Gastrocnemius medialis (tissue), 4 donors: ENCODE results near the gene ARVCF. TPM values are rescaled to one million over a fixed set of nuclear protein-coding genes. Genes with fewer than 3 reads are reported as not detected.

Source experiments
- ATAC-seq, 2 donors: fragments of 150-250 bp; one replicate each; pipeline ENCODE4 v1.9.1; 2016
- DNase-seq, 2 donors: peaks; one replicate each; pipeline ENCODE4 v3.0.0-alpha.2; 2019
- H3K27ac ChIP-seq, 4 donors: fragments of 200-600 bp; sonication (generic); 1 replicate in 1 of 4; 2 replicates in 3 of 4; pipeline ENCODE4 v1.5.1; 2016 to 2018; ENCODE audit warnings: mild to moderate bottlenecking in 2 of 4, moderate library complexity in 1 of 4
- H3K27me3 ChIP-seq, 3 donors: fragments of 200-600 bp; sonication (generic) in 2 of 3; 1 replicate in 1 of 3; 2 replicates in 2 of 3; pipeline versions ENCODE4 v1.5.1 to v1.6.0; 2016 to 2019; ENCODE audit warnings: mild to moderate bottlenecking in 1 of 3, moderate library complexity in 1 of 3
- H3K36me3 ChIP-seq, 2 donors: fragments of 200-600 bp; sonication (generic) in 1 of 2; one replicate each; pipeline ENCODE4 v1.5.1; 2017 to 2018
- H3K4me1 ChIP-seq, 2 donors: fragments of 200-600 bp; sonication (generic) in 1 of 2; one replicate each; pipeline ENCODE4 v1.5.1; 2016 to 2017; ENCODE audit warnings: mild to moderate bottlenecking in 2 of 2
- H3K4me3 ChIP-seq, 4 donors: fragments of 200-600 bp; sonication (generic) in 3 of 4; 1 replicate in 1 of 4; 2 replicates in 3 of 4; pipeline ENCODE4 v1.5.1; 2016 to 2019; ENCODE audit warnings: mild to moderate bottlenecking in 2 of 4
- H3K9me3 ChIP-seq, 3 donors: fragments of 200-600 bp; sonication (generic) in 2 of 3; 1 replicate in 1 of 3; 2 replicates in 2 of 3; pipeline ENCODE4 v1.5.1; 2016 to 2019
- POLR2A ChIP-seq, 2 donors: fragments of 450-650 bp; IDR thresholded peaks; one replicate each; pipeline ENCODE4 v1.6.1; 2017; ENCODE audit warnings: antibody characterized with exemption in 2 of 2, mild to moderate bottlenecking in 2 of 2, moderate library complexity in 2 of 2
- in situ Hi-C, 4 donors: fragments of 200-750 bp; cut with MboI; loops; one replicate each; pipeline versions ENCODE4 v1.15.0 to v1.8.0; 2017; ENCODE audit warnings: low sequenced_read_pairs in 4 of 4
- intact Hi-C: fragments of 100-400 bp; cut with DNase I; formaldehyde crosslinking; loops from one replicate; pipeline ENCODE4 v1.15.1; 2023; ENCODE audit warnings: low total_unique reads
- total RNA-seq, 4 donors: library from RNA; depleted of rRNA; stranded (reverse); fragments of >200 nt; gene quantifications; one replicate each; pipeline versions ENCODE4 v1.1.0 to v1.2.3, GENCODE V29; 2016
- TF ChIP-seq, protein P1 (sequence below), 5 experiments: fragments of 450-650 bp in 3 of 5; fragments of 200-600 bp in 2 of 5; sonication (generic) in 2 of 5; IDR thresholded peaks in 4 of 5; conservative IDR thresholded peaks in 1 of 5; 1 replicate in 4 of 5; 2 replicates in 1 of 5; pipeline ENCODE4 v1.5.1; 2016 to 2019; ENCODE audit warnings: antibody characterized with exemption in 5 of 5, mild to moderate bottlenecking in 3 of 5, moderate library complexity in 3 of 5

Gene ARVCF
- total RNA-seq, 4 donors from 2014 or later, result 6.9 to 19.6 (median 18.0) TPM

- Histone ChIP-seq H3K27me3 (no peaks in the 10 kb centered on the region), H3K4me1 (no peaks in the 10 kb centered on the region), H3K36me3 (peaks cover 0 to 72% of the 10 kb centered on the region in 2 donors), H3K9me3 (no peaks in the 10 kb centered on the region), H3K27ac (no peak overlapping the region), H3K4me3 (no peak overlapping the region)
- DNase-seq (no peak), ATAC-seq (no peak)
- in situ Hi-C loops, result no loop called here
- TF ChIP-seq POLR2A (IDR thresholded peaks at IDR 0.05), result no peak
- TF ChIP-seq, protein P1, sequence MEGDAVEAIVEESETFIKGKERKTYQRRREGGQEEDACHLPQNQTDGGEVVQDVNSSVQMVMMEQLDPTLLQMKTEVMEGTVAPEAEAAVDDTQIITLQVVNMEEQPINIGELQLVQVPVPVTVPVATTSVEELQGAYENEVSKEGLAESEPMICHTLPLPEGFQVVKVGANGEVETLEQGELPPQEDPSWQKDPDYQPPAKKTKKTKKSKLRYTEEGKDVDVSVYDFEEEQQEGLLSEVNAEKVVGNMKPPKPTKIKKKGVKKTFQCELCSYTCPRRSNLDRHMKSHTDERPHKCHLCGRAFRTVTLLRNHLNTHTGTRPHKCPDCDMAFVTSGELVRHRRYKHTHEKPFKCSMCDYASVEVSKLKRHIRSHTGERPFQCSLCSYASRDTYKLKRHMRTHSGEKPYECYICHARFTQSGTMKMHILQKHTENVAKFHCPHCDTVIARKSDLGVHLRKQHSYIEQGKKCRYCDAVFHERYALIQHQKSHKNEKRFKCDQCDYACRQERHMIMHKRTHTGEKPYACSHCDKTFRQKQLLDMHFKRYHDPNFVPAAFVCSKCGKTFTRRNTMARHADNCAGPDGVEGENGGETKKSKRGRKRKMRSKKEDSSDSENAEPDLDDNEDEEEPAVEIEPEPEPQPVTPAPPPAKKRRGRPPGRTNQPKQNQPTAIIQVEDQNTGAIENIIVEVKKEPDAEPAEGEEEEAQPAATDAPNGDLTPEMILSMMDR (IDR thresholded peaks at IDR 0.05 in 4 of 5, conservative IDR thresholded peaks at IDR 0.05 in 1 of 5), result no peak
- intact Hi-C loops, result no loop called here
Observed at GRCh38 chr22:20056161-20056560, 39.5 kb upstream of the ARVCF start.

- DNase-seq, result no peak
- H3K27me3 ChIP-seq, result no peaks in the 10 kb centered on the region
- in situ Hi-C loops, result no loop called here
- no peak overlapping the region for H3K27ac ChIP-seq
- peaks cover 0 to 66% of the 10 kb centered on the region in 2 donors for H3K36me3 ChIP-seq
- intact Hi-C loops, result no loop called here
- no peak for ATAC-seq
- no peak overlapping the region for H3K4me3 ChIP-seq
- no peak for TF ChIP-seq POLR2A (IDR thresholded peaks at IDR 0.05)
- TF ChIP-seq, protein P1 (IDR thresholded peaks at IDR 0.05 in 4 of 5, conservative IDR thresholded peaks at IDR 0.05 in 1 of 5), result no peak
- no peaks in the 10 kb centered on the region for H3K9me3 ChIP-seq
- no peaks in the 10 kb centered on the region for H3K4me1 ChIP-seq
Observed at GRCh38 chr22:20055654-20056053, 39.0 kb upstream of the ARVCF start.

- no peaks in the 10 kb centered on the region for H3K4me1 ChIP-seq
- H3K27ac ChIP-seq, result no peak overlapping the region
- intact Hi-C loops, result no loop called here
- H3K36me3 ChIP-seq, result peaks cover 0 to 64% of the 10 kb centered on the region in 2 donors
- H3K4me3 ChIP-seq, result no peak overlapping the region
- in situ Hi-C loops, result no loop called here
- H3K9me3 ChIP-seq, result no peaks in the 10 kb centered on the region
- no peak for ATAC-seq
- TF ChIP-seq, protein P1 (IDR thresholded peaks at IDR 0.05 in 4 of 5, conservative IDR thresholded peaks at IDR 0.05 in 1 of 5), result no peak
- no peak for TF ChIP-seq POLR2A (IDR thresholded peaks at IDR 0.05)
- no peak for DNase-seq
- H3K27me3 ChIP-seq, result no peaks in the 10 kb centered on the region
Observed at GRCh38 chr22:20055144-20055543, 38.5 kb upstream of the ARVCF start.

DNA sequence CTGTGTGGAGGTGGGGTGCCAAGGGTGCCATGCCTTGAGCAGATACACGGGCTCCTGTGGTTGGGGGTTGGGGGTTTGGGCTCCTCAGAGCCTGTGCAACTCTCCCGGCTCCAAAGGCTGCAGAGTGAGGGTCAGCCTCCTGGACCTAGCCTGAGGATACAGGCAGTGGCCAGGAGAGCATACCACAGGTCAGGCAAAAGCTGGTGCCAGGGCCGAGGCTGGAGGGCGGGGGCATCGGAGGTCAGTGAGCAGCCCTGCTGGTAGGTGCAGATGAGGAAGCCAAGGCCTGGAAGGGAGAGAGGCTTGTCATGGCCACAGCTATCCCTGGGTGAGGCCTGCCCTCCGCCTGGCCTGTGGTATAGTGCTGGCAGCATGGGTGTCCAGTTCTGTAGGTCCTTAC lies 37.9 kb upstream of the ARVCF start:
- DNase-seq (no peak), ATAC-seq (no peak)
- TF ChIP-seq POLR2A (IDR thresholded peaks at IDR 0.05), result no peak
- TF ChIP-seq, protein P1 (IDR thresholded peaks at IDR 0.05 in 4 of 5, conservative IDR thresholded peaks at IDR 0.05 in 1 of 5), result no peak
- Histone ChIP-seq H3K36me3 (peaks cover 0 to 64% of the 10 kb centered on the region in 2 donors), H3K4me1 (no peaks in the 10 kb centered on the region), H3K27ac (no peak overlapping the region), H3K9me3 (no peaks in the 10 kb centered on the region), H3K4me3 (no peak overlapping the region), H3K27me3 (no peaks in the 10 kb centered on the region)
- intact Hi-C loops, result no loop called here
- in situ Hi-C loops, result no loop called here

GRCh38 chr22:20054034-20054427 lies 37.4 kb upstream of the ARVCF start:
- Histone ChIP-seq H3K36me3 (peaks cover 0 to 64% of the 10 kb centered on the region in 2 donors), H3K9me3 (no peaks in the 10 kb centered on the region), H3K27ac (no peak overlapping the region), H3K4me3 (no peak overlapping the region), H3K4me1 (no peaks in the 10 kb centered on the region), H3K27me3 (no peaks in the 10 kb centered on the region)
- in situ Hi-C loops, result no loop called here
- DNase-seq, result no peak
- TF ChIP-seq POLR2A (IDR thresholded peaks at IDR 0.05), result no peak
- TF ChIP-seq, protein P1 (IDR thresholded peaks at IDR 0.05 in 4 of 5, conservative IDR thresholded peaks at IDR 0.05 in 1 of 5), result no peak
- intact Hi-C loops, result no loop called here
- ATAC-seq, result no peak
